SK-N-SH treated with all-trans-retinoic acid at 6 μM for 48 hours (cell line): Measurements from ENCODE around the gene RPS6KC1.

Experiments used
- ESRRG ChIP-seq: fragments of 250-450 bp; sonication (Bioruptor Pico); IDR thresholded peaks from 2 replicates; pipeline ENCODE4 v1.6.1; 2021; ENCODE audit warnings: mild to moderate bottlenecking
- ZFP3 ChIP-seq: fragments of 250-450 bp; sonication (Bioruptor Pico); IDR thresholded peaks from 2 replicates; pipeline ENCODE4 v1.5.0; 2020; ENCODE audit warnings: mild to moderate bottlenecking, moderate library complexity

DNA sequence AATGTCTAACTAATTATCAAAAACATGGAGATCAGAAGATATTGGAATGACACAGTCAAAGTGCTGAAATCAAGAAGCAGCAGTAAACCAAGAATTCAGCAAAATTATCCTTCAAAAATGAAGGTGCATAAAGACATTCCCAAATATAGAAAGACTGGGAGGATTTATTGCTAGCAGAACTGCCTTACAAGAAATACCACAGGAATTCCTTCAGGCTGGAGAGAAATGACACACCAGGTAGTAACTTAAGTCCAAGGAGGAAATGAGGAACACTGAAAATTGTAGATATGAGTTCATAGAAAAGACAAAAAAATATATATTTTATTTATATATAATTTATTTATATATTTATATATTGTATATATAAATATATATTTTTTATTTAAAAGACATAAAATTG, 217.2 kb downstream of the RPS6KC1 start:
- TF ChIP-seq ZFP3 (CRISPR knock-in tag): no peak
- TF ChIP-seq ESRRG (CRISPR knock-in tag): no peak
